Kasumi-1 (cell line): ENCODE results near the gene GHR.

Experiments used
- DNase-seq, 2 experiments: peaks; one replicate each; lab custom pipeline; 2025; lab: John Stamatoyannopoulos, UW

GHR gene

GRCh38 chr5:42604171-42604711 lies 181.0 kb downstream of the GHR start:
- DNase-seq, result no peak

- no peak for DNase-seq
Measured at GRCh38 chr5:42605490-42605889, 182.3 kb downstream of the GHR start.

GRCh38 chr5:42606464-42606869 lies 183.2 kb downstream of the GHR start:
- no peak for DNase-seq

- no peak for DNase-seq
Measured at GRCh38 chr5:42611437-42611836, 188.2 kb downstream of the GHR start.

GRCh38 chr5:42612750-42613366 lies 189.6 kb downstream of the GHR start:
- no peak for DNase-seq

GRCh38 chr5:42614509-42614908 lies 191.3 kb downstream of the GHR start:
- no peak for DNase-seq

- DNase-seq, result no peak
Measured at GRCh38 chr5:42620579-42621216, 197.5 kb downstream of the GHR start.

GRCh38 chr5:42621242-42621641 lies 198.0 kb downstream of the GHR start:
- no peak for DNase-seq

- DNase-seq, result peak in 1 of 2 experiments; percentile 7
Measured at GRCh38 chr5:42621662-42622061, 198.4 kb downstream of the GHR start.

- no peak for DNase-seq
Measured at GRCh38 chr5:42624912-42625311, 201.7 kb downstream of the GHR start.

- DNase-seq, result no peak
Measured at GRCh38 chr5:42626462-42626861, 203.2 kb downstream of the GHR start.

GRCh38 chr5:42628821-42629220 lies 205.6 kb downstream of the GHR start:
- DNase-seq, result no peak

- no peak for DNase-seq
Measured at GRCh38 chr5:42629284-42629683, 206.0 kb downstream of the GHR start.

GRCh38 chr5:42631241-42631640 lies 208.0 kb downstream of the GHR start:
- DNase-seq, result no peak

- DNase-seq, result no peak
Measured at GRCh38 chr5:42632354-42632900, 209.2 kb downstream of the GHR start.

GRCh38 chr5:42634575-42634974 lies 211.3 kb downstream of the GHR start:
- no peak for DNase-seq

- peak; percentile 24 to 43 for DNase-seq
Measured at GRCh38 chr5:42636425-42636824, 213.2 kb downstream of the GHR start.

GRCh38 chr5:42636946-42637345 lies 213.7 kb downstream of the GHR start:
- DNase-seq, result no peak

GRCh38 chr5:42638972-42639371 lies 215.7 kb downstream of the GHR start:
- DNase-seq, result no peak

GRCh38 chr5:42640835-42641234 lies 217.6 kb downstream of the GHR start:
- no peak for DNase-seq

- DNase-seq, result no peak
Measured at GRCh38 chr5:42641336-42642005, 218.2 kb downstream of the GHR start.

- no peak for DNase-seq
Measured at GRCh38 chr5:42642006-42642405, 218.8 kb downstream of the GHR start.

GRCh38 chr5:42643360-42643759 lies 220.1 kb downstream of the GHR start:
- DNase-seq, result no peak
